ENCODE measurements around the gene DMWD.
"Not testable (repeated sequence)": the region's sequence is repeated elsewhere in the genome, so short reads cannot be mapped to it uniquely, and the experiment has no call there.

Gene DMWD

GRCh38 chr19:45751483-45751882, 41.2 kb downstream of the DMWD start:
- DNase-seq (ENCODE audit: low read depth in 2 of 2), result not testable (repeated sequence)

- DNase-seq (ENCODE audit: low read depth in 2 of 2), result no peak
These were observed 45.1 kb downstream of the DMWD start for GRCh38 chr19:45747513-45747912.

GRCh38 chr19:45746866-45747265, 45.8 kb downstream of the DMWD start:
- DNase-seq (ENCODE audit: low read depth in 2 of 2), result no peak

- no peak for DNase-seq (ENCODE audit: low read depth in 2 of 2)
These were observed 47.0 kb downstream of the DMWD start for GRCh38 chr19:45745606-45746005.

GRCh38 chr19:45742969-45743368, 49.7 kb downstream of the DMWD start:
- no peak for DNase-seq (ENCODE audit: low read depth in 2 of 2)

- DNase-seq (ENCODE audit: low read depth in 2 of 2), result no peak
These were observed 52.9 kb downstream of the DMWD start for GRCh38 chr19:45739498-45740439.

GRCh38 chr19:45733160-45733810, 59.4 kb downstream of the DMWD start, which contains the start of gene MEIOSIN:
Gene MEIOSIN, plus strand, starts transcription at chr19:45733439. Its CDS starts 1,938 bp downstream, at chr19:45735377.
- DNase-seq (ENCODE audit: low read depth in 2 of 2), result no peak

Data from stimulated activated CD4-positive, alpha-beta T cell treated with anti-CD3 and anti-CD28 coated beads, Interleukin-1b, Interleukin-23, amount 100 ng/mL, for 1 hour (primary cell).